Endothelial cell of umbilical vein (primary cell): ENCODE data around the gene AFF1.

Experiments
- CTCF ChIP-seq, 2 donors: IDR thresholded peaks; 1 replicate in 1 of 2; 2 replicates in 1 of 2; pipeline ENCODE4 v1.5.1; 2011; ENCODE audit warnings: low read length in 2 of 2, mild to moderate bottlenecking in 2 of 2, moderate library complexity in 2 of 2, control low read depth in 1 of 2, inconsistent platforms in 1 of 2, low read depth in 1 of 2; ENCODE audit not compliant: insufficient read depth in 1 of 2; ENCODE audit errors: extremely low read depth in 1 of 2
- EZH2 ChIP-seq: IDR thresholded peaks from 2 replicates; pipeline ENCODE4 v1.6.1; 2012; ENCODE audit warnings: borderline replicate concordance, low read depth, mild to moderate bottlenecking, moderate library complexity, low read length, inconsistent platforms; ENCODE audit not compliant: severe bottlenecking
- POLR2AphosphoS5 ChIP-seq: IDR thresholded peaks from 2 replicates; pipeline ENCODE4 v1.6.1; 2012; ENCODE audit warnings: low read depth, mild to moderate bottlenecking, control low read depth, low read length, moderate library complexity; ENCODE audit not compliant: insufficient read depth

GRCh38 chr4:87103691-87104187 is 168.9 kb downstream of the AFF1 start:
- TF ChIP-seq EZH2 (no peak), CTCF (IDR thresholded peaks at IDR 0.05; ENCODE audit: extremely low read depth in 1 of 2, insufficient read depth in 1 of 2, low read depth in 1 of 2, low read length in 2 of 2) (no peak), POLR2AphosphoS5 (no peak)
